Loucy (cell line): Measurements from ENCODE around the gene PPFIBP2.

ENCODE experiments used
- H2AFZ ChIP-seq: fragments of 200-600 bp; sonication (generic); 2 replicates; pipeline ENCODE4 v1.6.0; 2016; ENCODE audit warnings: antibody characterized with exemption, mild to moderate bottlenecking, low read length, moderate library complexity
- H3F3A ChIP-seq: fragments of 200-600 bp; 2 replicates; pipeline ENCODE4 v1.6.0; 2016; ENCODE audit warnings: antibody characterized with exemption, low read depth, mild to moderate bottlenecking
- H3K27me3 ChIP-seq: fragments of 200-600 bp; sonication (generic); 2 replicates; pipeline ENCODE4 v1.6.1; 2014; ENCODE audit warnings: low read length, mild to moderate bottlenecking; ENCODE audit not compliant: insufficient read depth, poor library complexity, severe bottlenecking
- H3K36me3 ChIP-seq: fragments of 200-600 bp; sonication (generic); 2 replicates; pipeline ENCODE4 v1.6.1; 2016; ENCODE audit warnings: low read length; ENCODE audit not compliant: insufficient read depth
- H3K4me1 ChIP-seq: fragments of 200-600 bp; sonication (generic); 2 replicates; pipeline ENCODE4 v1.5.1; 2014; ENCODE audit warnings: low read length, mild to moderate bottlenecking; ENCODE audit not compliant: insufficient read depth, poor library complexity, severe bottlenecking
- H3K4me2 ChIP-seq: fragments of 200-600 bp; sonication (generic); 2 replicates; pipeline ENCODE4 v1.6.0; 2014; ENCODE audit warnings: antibody characterized with exemption, low read length, low read depth, mild to moderate bottlenecking; ENCODE audit not compliant: poor library complexity, severe bottlenecking
- H3K4me3 ChIP-seq: fragments of 200-600 bp; sonication (generic); 2 replicates; pipeline ENCODE4 v1.5.1; 2014; ENCODE audit warnings: low read length, mild to moderate bottlenecking, mixed read lengths; ENCODE audit not compliant: poor library complexity, severe bottlenecking
- H3K79me2 ChIP-seq: fragments of 200-600 bp; sonication (generic); 2 replicates; pipeline ENCODE4 v1.6.1; 2014; ENCODE audit warnings: low read length; ENCODE audit not compliant: insufficient read depth
- H3K9ac ChIP-seq: fragments of 200-600 bp; sonication (generic); 2 replicates; pipeline ENCODE4 v1.6.0; 2014; ENCODE audit warnings: mild to moderate bottlenecking, low read depth, low read length, moderate library complexity; ENCODE audit not compliant: poor library complexity, severe bottlenecking
- H3K9me2 ChIP-seq: fragments of 200-600 bp; sonication (generic); replicated peaks from 2 replicates; pipeline ENCODE4 v1.6.1; 2016; ENCODE audit warnings: low read depth, low read length, mixed read lengths
- H3K9me3 ChIP-seq: fragments of 200-600 bp; sonication (generic); 2 replicates; pipeline ENCODE4 v1.6.1; 2014; ENCODE audit warnings: mild to moderate bottlenecking, antibody characterized with exemption, low read length, low read depth; ENCODE audit not compliant: insufficient read depth
- H4K20me1 ChIP-seq: fragments of 200-600 bp; sonication (generic); 2 replicates; pipeline ENCODE4 v1.6.0; 2014; ENCODE audit warnings: antibody characterized with exemption, low read length, mild to moderate bottlenecking; ENCODE audit not compliant: insufficient read depth, poor library complexity, severe bottlenecking
- CTCF ChIP-seq: fragments of 200-600 bp; sonication (generic); conservative IDR thresholded peaks from 2 replicates; pipeline ENCODE4 v1.5.1; 2014; ENCODE audit warnings: mild to moderate bottlenecking, antibody characterized with exemption, low read length
- EZH2phosphoT487 ChIP-seq: fragments of 200-600 bp; IDR thresholded peaks from 2 replicates; pipeline ENCODE4 v1.6.1; 2018; ENCODE audit warnings: antibody characterized with exemption, mild to moderate bottlenecking, moderate library complexity, borderline replicate concordance

PPFIBP2 gene

GRCh38 chr11:7537265-7537664 lies 23.5 kb downstream of the PPFIBP2 start:
- no peaks in the 10 kb centered on the region for H3K36me3 ChIP-seq
- no peaks in the 10 kb centered on the region for H3K27me3 ChIP-seq
- H3F3A ChIP-seq, result no peaks in the 10 kb centered on the region
- H3K9me2 ChIP-seq, result no peaks in the 10 kb centered on the region
- no peak overlapping the region for H3K4me3 ChIP-seq
- no peak overlapping the region for H2AFZ ChIP-seq
- no peaks in the 10 kb centered on the region for H3K79me2 ChIP-seq
- TF ChIP-seq EZH2phosphoT487, result no peak
- H4K20me1 ChIP-seq, result no peaks in the 10 kb centered on the region
- no peak overlapping the region for H3K4me2 ChIP-seq
- H3K4me1 ChIP-seq, result no peaks in the 10 kb centered on the region
- no peak overlapping the region for H3K9ac ChIP-seq
- H3K9me3 ChIP-seq, result no peaks in the 10 kb centered on the region

GRCh38 chr11:7538031-7538430 lies 24.2 kb downstream of the PPFIBP2 start:
- Histone ChIP-seq H3K79me2 (no peaks in the 10 kb centered on the region), H3F3A (no peaks in the 10 kb centered on the region), H2AFZ (no peak overlapping the region), H3K9ac (no peak overlapping the region), H3K9me3 (no peaks in the 10 kb centered on the region), H3K4me1 (no peaks in the 10 kb centered on the region), H3K4me2 (no peak overlapping the region), H3K27me3 (no peaks in the 10 kb centered on the region), H3K36me3 (no peaks in the 10 kb centered on the region), H3K9me2 (no peaks in the 10 kb centered on the region), H3K4me3 (no peak overlapping the region), H4K20me1 (no peaks in the 10 kb centered on the region)
- TF ChIP-seq EZH2phosphoT487 (no peak), CTCF (no peak)

GRCh38 chr11:7538466-7539454 lies 25.0 kb downstream of the PPFIBP2 start:
- Histone ChIP-seq H4K20me1 (no peaks in the 10 kb centered on the region), H3K36me3 (no peaks in the 10 kb centered on the region), H3K4me3 (no peak overlapping the region), H3K9me2 (no peaks in the 10 kb centered on the region), H3F3A (no peaks in the 10 kb centered on the region), H3K27me3 (no peaks in the 10 kb centered on the region), H3K9ac (no peak overlapping the region), H3K4me1 (no peaks in the 10 kb centered on the region), H3K9me3 (no peaks in the 10 kb centered on the region), H3K79me2 (no peaks in the 10 kb centered on the region), H2AFZ (no peak overlapping the region), H3K4me2 (no peak overlapping the region)
- TF ChIP-seq EZH2phosphoT487 (no peak), CTCF (no peak)
